Calu3 (cell line): ENCODE results near the gene TRIM44. TPM values are rescaled to one million over a fixed set of nuclear protein-coding genes. Genes with fewer than 3 reads are reported as not detected.
"Not testable (repeated sequence)": the region's sequence is repeated elsewhere in the genome, so short reads cannot be mapped to it uniquely, and the experiment has no call there.

Experiments used
- BruUV-seq: library from RNA; stranded (reverse); fragments of 400-500 nt; replicated peaks from 2 replicates; lab custom pipeline; 2021; lab: Mats Ljungman, UMichigan
- CTCF ChIA-PET: fragments of 300-600 bp; sonication (Branson Sonifier 250); formaldehyde crosslinking; loops from one replicate; lab custom pipeline; 2022; ENCODE audit warnings: antibody characterized with exemption; lab: Charles Lee
- DNase-seq: peaks from one replicate; pipeline ENCODE4 v3.0.0; 2022
- H3K27ac Mint-ChIP-seq: one replicate; pipeline ENCODE4 v1.8.0; 2022; ENCODE audit warnings: mixed read lengths; ENCODE audit not compliant: unreplicated experiment
- H3K27me3 Mint-ChIP-seq: one replicate; pipeline ENCODE4 v1.8.0; 2022; ENCODE audit warnings: mixed read lengths; ENCODE audit not compliant: unreplicated experiment
- H3K36me3 Mint-ChIP-seq: one replicate; pipeline ENCODE4 v1.8.0; 2022; ENCODE audit warnings: mild to moderate bottlenecking, moderate library complexity, mixed read lengths; ENCODE audit not compliant: insufficient read depth, unreplicated experiment
- H3K4me1 Mint-ChIP-seq: one replicate; pipeline ENCODE4 v1.8.0; 2022; ENCODE audit warnings: mild to moderate bottlenecking, low read depth, mixed read lengths; ENCODE audit not compliant: unreplicated experiment
- H3K4me3 Mint-ChIP-seq: one replicate; pipeline ENCODE4 v1.8.0; 2022; ENCODE audit warnings: mild to moderate bottlenecking, low read depth, moderate library complexity, mixed read lengths; ENCODE audit not compliant: unreplicated experiment
- H3K9me3 Mint-ChIP-seq: one replicate; pipeline ENCODE4 v1.8.0; 2022; ENCODE audit warnings: low read depth, mixed read lengths; ENCODE audit not compliant: unreplicated experiment
- intact Hi-C: fragments of 100-400 bp; cut with micrococcal nuclease; formaldehyde crosslinking; loops from one replicate; pipeline ENCODE4 v1.10.0; 2022; ENCODE audit not compliant: unreplicated experiment
- total RNA-seq: library from RNA; stranded (reverse); gene quantifications from 2 replicates; pipeline ENCODE4 v1.2.3, GENCODE V29; 2022
- TF ChIP-seq, protein P1 (sequence below): fragments of 200-600 bp; IDR thresholded peaks from one replicate; pipeline ENCODE4 v1.8.0; 2022; ENCODE audit warnings: antibody characterized with exemption; ENCODE audit not compliant: unreplicated experiment

The TRIM44 gene
- total RNA-seq, 1 experiment from 2014 or later: 71.3 TPM

DNA sequence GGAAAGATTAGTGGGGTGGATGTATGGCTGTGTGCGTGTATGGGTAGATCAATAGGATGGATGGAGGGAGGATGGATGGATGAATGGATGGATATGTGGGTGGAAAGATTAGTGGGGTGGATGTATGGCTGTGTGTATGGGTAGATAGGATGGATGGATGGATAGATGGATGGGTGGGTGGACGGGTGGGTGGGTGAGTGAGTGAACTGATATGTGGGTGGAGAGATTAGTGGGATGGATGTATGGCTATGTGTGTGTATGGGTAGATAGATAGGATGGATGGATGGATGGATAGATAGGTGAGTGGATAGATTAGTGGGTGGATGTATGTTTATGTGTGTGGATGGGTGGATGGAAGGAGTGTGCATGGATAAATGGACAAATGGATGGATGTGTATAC is 193.7 kb downstream of the TRIM44 start:
- no peak overlapping the region for H3K4me3 Mint-ChIP-seq
- no peak for DNase-seq
- H3K36me3 Mint-ChIP-seq: no peaks in the 10 kb centered on the region
- intact Hi-C loops: no loop called here
- peaks cover 23% of the 10 kb centered on the region for H3K27me3 Mint-ChIP-seq
- no peak overlapping the region for H3K27ac Mint-ChIP-seq
- no TSS peak for BruUV-seq
- H3K4me1 Mint-ChIP-seq: no peaks in the 10 kb centered on the region
- CTCF ChIA-PET: no interaction called here
- TF ChIP-seq, protein P1, sequence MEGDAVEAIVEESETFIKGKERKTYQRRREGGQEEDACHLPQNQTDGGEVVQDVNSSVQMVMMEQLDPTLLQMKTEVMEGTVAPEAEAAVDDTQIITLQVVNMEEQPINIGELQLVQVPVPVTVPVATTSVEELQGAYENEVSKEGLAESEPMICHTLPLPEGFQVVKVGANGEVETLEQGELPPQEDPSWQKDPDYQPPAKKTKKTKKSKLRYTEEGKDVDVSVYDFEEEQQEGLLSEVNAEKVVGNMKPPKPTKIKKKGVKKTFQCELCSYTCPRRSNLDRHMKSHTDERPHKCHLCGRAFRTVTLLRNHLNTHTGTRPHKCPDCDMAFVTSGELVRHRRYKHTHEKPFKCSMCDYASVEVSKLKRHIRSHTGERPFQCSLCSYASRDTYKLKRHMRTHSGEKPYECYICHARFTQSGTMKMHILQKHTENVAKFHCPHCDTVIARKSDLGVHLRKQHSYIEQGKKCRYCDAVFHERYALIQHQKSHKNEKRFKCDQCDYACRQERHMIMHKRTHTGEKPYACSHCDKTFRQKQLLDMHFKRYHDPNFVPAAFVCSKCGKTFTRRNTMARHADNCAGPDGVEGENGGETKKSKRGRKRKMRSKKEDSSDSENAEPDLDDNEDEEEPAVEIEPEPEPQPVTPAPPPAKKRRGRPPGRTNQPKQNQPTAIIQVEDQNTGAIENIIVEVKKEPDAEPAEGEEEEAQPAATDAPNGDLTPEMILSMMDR: no peak
- no peaks in the 10 kb centered on the region for H3K9me3 Mint-ChIP-seq

DNA sequence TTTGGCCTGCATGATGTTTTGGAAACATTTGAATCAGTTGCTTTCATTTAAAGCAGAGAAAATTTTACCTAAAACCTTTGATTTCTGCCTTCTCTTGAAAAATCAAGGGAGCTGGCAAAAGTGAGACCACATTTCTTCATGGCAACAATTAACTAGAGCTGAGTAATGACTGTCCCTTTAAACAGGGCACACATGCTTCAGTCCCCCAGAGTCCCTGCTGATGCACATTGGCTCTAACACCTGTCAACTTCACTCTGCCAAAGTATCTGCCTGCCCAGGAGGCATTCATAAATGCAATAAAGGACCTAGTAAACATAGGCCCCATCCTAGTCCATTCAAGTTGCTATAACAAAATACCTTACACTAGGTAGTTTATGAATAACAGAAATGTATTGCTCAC is 194.2 kb downstream of the TRIM44 start:
- intact Hi-C loops: no loop called here

DNA sequence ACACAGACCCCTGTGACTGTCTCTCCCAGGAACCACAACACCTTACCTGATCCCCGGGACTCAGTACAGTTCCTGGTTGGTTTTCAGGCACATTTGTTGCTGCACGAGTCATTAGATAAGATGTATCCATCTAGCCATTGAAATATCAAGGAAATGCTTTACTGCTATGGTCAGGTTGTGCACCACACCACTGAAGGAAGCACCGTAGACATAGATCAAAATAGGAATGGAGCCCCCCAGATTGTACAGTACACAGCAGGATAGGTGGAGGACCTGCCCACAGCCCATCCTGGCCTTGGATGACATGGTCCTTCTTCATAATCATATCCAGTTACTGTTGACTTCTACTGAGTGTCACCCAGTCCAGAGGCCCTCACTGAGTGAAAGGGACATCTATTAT is 195.3 kb downstream of the TRIM44 start:
- CTCF ChIA-PET: no interaction called here
- Mint-ChIP-seq H3K27me3 (peaks cover 23% of the 10 kb centered on the region), H3K9me3 (no peaks in the 10 kb centered on the region), H3K36me3 (no peaks in the 10 kb centered on the region), H3K27ac (no peak overlapping the region), H3K4me1 (no peaks in the 10 kb centered on the region), H3K4me3 (no peak overlapping the region)
- TF ChIP-seq, protein P1: no peak
- intact Hi-C loops: no loop called here
- no peak for DNase-seq
- no TSS peak for BruUV-seq

More for the DNA sequence above, 194.2 kb downstream of the TRIM44 start:
- Mint-ChIP-seq H3K4me3 (no peak overlapping the region), H3K4me1 (no peaks in the 10 kb centered on the region), H3K27ac (no peak overlapping the region), H3K27me3 (peaks cover 23% of the 10 kb centered on the region), H3K9me3 (no peaks in the 10 kb centered on the region), H3K36me3 (no peaks in the 10 kb centered on the region)
- TF ChIP-seq, protein P1: no peak
- CTCF ChIA-PET: no interaction called here
- no peak for DNase-seq
- no TSS peak for BruUV-seq

DNA sequence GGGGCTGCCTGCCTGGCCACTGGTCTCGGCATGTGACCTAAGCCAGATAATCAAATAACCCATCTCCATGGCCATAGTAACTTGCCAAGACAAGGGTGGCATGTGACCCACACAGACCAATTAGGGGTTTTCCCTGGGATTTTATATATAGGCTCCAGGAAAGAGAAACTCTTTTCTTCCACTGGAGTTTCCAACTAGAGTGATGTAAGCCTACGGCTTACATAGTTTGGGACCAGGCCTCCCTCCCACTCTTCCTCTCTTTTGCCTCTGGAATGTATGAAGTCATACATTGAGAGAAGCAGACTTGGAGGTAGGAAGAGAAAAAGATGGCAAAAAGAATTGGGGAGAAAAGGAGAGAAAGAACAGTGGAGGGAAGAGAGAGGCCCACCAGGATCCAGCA is 196.7 kb downstream of the TRIM44 start:
- Mint-ChIP-seq H3K9me3 (no peaks in the 10 kb centered on the region), H3K4me3 (no peak overlapping the region), H3K36me3 (no peaks in the 10 kb centered on the region), H3K4me1 (no peaks in the 10 kb centered on the region), H3K27ac (no peak overlapping the region), H3K27me3 (peaks cover 23% of the 10 kb centered on the region)
- BruUV-seq: no TSS peak
- CTCF ChIA-PET: no interaction called here
- intact Hi-C loops: no loop called here
- TF ChIP-seq, protein P1: no peak
- DNase-seq: no peak

DNA sequence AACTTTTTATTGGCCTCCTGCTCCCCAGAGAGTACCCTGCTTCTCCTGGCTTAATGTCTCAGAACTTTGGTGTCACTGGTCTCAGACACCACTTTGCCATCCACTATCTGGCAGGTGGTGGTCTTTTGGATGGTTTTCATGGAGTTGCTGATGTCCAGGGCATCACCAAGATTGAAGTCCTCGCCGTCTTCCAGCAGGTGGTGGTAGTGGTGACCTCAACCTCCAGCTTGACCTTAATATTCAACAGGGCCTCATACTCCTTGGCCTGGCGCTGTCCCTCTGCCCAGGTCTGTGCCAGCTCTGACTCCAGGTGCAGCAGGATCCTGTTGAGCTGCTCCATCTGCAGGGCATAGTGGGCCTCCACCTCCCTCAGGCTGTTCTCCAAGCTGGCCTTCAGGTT is 197.6 kb downstream of the TRIM44 start:
- BruUV-seq, intact Hi-C loops, H3K36me3 Mint-ChIP-seq, H3K27ac Mint-ChIP-seq, H3K4me1 Mint-ChIP-seq, H3K9me3 Mint-ChIP-seq, DNase-seq, H3K4me3 Mint-ChIP-seq, CTCF ChIA-PET: not testable (repeated sequence)
- peaks cover 19% of the 10 kb centered on the region for H3K27me3 Mint-ChIP-seq
